ENCODE data around the gene CCNJ. TPM values are rescaled to one million over a fixed set of nuclear protein-coding genes. Genes with fewer than 3 reads are reported as not detected.

CCNJ gene
- total RNA-seq, 1 experiment from 2014 or later, result 15.2 TPM

DNA sequence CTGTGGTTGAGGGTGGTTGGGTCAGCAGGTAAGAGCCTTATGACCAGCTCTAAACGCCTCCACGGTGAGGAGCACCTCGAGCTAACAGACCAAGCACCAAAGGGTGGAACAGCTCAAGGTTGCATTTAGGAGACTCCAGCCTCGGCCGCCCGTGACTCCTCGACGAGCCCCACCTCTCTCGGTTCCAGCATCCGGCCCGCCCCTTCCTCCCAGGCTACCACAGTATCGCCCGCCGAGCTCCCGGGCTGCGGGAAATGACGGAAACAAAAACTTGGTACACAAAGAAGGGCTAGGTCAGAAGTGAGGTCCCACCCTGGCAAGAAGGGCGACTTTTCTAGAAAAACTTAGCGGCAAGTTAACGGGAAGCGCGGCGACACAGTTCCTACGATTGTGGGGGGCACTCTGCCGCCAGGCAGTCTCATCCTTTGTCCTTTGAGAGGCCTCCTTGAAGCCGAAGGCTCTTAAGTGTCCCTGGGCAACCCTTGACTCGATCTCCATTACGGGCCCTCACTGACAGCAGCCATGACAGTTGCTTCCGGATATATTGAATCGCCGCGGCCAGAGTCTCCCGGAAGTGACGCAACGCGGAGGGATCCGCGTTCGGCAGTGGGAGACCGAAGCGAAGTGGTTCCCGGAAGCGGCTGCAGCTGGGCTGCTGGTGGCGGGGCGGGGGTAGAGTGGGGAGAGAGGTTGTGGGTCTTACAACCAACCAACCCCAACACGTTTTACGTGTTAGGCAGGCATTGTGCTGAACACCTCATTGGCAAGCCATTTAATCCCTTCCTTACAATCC lies 46.5 kb downstream of the CCNJ start:
- DNase-seq (ENCODE audit: low read depth, low spot score), result peak; percentile 66

DNA sequence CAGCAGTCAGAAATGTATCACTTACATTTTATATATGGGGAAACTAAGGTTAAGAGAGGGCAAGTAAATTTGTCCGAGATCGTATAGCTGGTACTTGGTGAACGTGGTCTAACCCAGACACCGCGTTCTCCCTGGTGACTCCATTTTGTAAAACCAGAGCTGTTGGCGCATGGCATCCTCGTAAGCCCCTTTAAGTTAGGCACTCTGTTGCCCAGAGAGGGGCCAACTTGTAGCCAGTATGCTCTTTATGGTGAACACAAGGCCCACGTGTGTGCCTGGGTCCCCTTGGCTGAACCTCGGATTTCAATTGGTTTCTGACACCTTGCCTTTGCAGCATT lies 47.0 kb downstream of the CCNJ start:
- DNase-seq (ENCODE audit: low read depth, low spot score) (no peak), ATAC-seq (no peak)
- H3K36me3 ChIP-seq (ENCODE audit: control insufficient read depth, insufficient read depth, low read length), result no peaks in the 10 kb centered on the region
- BruUV-seq (replicated peaks), result no TSS peak
- H3K4me3 ChIP-seq (ENCODE audit: low read depth in 2 of 2, low read length in 2 of 2), result peak overlapping the region; percentile 70 to 92
- H3K27ac ChIP-seq (ENCODE audit: low read length), result peak overlapping the region; percentile 91
- TF ChIP-seq, protein P1, sequence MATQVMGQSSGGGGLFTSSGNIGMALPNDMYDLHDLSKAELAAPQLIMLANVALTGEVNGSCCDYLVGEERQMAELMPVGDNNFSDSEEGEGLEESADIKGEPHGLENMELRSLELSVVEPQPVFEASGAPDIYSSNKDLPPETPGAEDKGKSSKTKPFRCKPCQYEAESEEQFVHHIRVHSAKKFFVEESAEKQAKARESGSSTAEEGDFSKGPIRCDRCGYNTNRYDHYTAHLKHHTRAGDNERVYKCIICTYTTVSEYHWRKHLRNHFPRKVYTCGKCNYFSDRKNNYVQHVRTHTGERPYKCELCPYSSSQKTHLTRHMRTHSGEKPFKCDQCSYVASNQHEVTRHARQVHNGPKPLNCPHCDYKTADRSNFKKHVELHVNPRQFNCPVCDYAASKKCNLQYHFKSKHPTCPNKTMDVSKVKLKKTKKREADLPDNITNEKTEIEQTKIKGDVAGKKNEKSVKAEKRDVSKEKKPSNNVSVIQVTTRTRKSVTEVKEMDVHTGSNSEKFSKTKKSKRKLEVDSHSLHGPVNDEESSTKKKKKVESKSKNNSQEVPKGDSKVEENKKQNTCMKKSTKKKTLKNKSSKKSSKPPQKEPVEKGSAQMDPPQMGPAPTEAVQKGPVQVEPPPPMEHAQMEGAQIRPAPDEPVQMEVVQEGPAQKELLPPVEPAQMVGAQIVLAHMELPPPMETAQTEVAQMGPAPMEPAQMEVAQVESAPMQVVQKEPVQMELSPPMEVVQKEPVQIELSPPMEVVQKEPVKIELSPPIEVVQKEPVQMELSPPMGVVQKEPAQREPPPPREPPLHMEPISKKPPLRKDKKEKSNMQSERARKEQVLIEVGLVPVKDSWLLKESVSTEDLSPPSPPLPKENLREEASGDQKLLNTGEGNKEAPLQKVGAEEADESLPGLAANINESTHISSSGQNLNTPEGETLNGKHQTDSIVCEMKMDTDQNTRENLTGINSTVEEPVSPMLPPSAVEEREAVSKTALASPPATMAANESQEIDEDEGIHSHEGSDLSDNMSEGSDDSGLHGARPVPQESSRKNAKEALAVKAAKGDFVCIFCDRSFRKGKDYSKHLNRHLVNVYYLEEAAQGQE (IDR thresholded peaks at IDR 0.05; ENCODE audit: insufficient read depth in 1 of 2, low read depth in 2 of 2, low read length in 1 of 2), result no peak
- TF ChIP-seq, protein P2, sequence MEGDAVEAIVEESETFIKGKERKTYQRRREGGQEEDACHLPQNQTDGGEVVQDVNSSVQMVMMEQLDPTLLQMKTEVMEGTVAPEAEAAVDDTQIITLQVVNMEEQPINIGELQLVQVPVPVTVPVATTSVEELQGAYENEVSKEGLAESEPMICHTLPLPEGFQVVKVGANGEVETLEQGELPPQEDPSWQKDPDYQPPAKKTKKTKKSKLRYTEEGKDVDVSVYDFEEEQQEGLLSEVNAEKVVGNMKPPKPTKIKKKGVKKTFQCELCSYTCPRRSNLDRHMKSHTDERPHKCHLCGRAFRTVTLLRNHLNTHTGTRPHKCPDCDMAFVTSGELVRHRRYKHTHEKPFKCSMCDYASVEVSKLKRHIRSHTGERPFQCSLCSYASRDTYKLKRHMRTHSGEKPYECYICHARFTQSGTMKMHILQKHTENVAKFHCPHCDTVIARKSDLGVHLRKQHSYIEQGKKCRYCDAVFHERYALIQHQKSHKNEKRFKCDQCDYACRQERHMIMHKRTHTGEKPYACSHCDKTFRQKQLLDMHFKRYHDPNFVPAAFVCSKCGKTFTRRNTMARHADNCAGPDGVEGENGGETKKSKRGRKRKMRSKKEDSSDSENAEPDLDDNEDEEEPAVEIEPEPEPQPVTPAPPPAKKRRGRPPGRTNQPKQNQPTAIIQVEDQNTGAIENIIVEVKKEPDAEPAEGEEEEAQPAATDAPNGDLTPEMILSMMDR (IDR thresholded peaks at IDR 0.05), result no peak
- TF ChIP-seq SIN3A (IDR thresholded peaks at IDR 0.05; ENCODE audit: borderline replicate concordance, insufficient read depth, low read depth, low read length), result no peak
- TF ChIP-seq TCF7L2 (IDR thresholded peaks at IDR 0.05; ENCODE audit: low read depth, low read length), result no peak
- TF ChIP-seq POLR2AphosphoS5 (IDR thresholded peaks at IDR 0.05; ENCODE audit: low read depth, low read length), result no peak
- POLR2A ChIA-PET, result interaction anchor here (0.9 to 2.2 kb wide), 2 partner anchors 33 to 39 kb away, joined by 3 to 6 read pairs; partner anchors contain the start of gene ZNF518A
- H3K9me3 ChIP-seq (ENCODE audit: control insufficient read depth, insufficient read depth, low read depth, low read length), result peaks cover 8% of the 10 kb centered on the region
- peaks cover 19% of the 10 kb centered on the region for H3K27me3 ChIP-seq (ENCODE audit: control insufficient read depth, insufficient read depth, low read length)
- CTCF ChIA-PET, result no interaction called here
- intact Hi-C loops (cut with micrococcal nuclease; ENCODE audit: unreplicated experiment) (loop anchor here (1.0 kb wide), 1 partner anchor 40 kb away; the partner anchor contains the start of gene ZNF518A), in situ Hi-C loops (cut with HindIII; ENCODE audit: low pct_unique_long_range_greater_than_20kb, low sequenced_read_pairs) (no loop called here)
- H3K4me1 ChIP-seq (ENCODE audit: control insufficient read depth, insufficient read depth, low read length), result peaks cover 3% of the 10 kb centered on the region; the same call in 1 of the 2 replicates

More for the DNA sequence above, 46.5 kb downstream of the CCNJ start:
- POLR2A ChIA-PET, result interaction anchor here (0.6 to 2.2 kb wide), 4 partner anchors 27 to 56 kb away, joined by 3 to 6 read pairs (median 4); partner anchors contain the start of gene ZNF518A
- Histone ChIP-seq H3K27ac (ENCODE audit: low read length) (peak overlapping the region; percentile 91), H3K4me1 (ENCODE audit: control insufficient read depth, insufficient read depth, low read length) (peaks cover 3% of the 10 kb centered on the region; the same call in 1 of the 2 replicates), H3K27me3 (ENCODE audit: control insufficient read depth, insufficient read depth, low read length) (peaks cover 17% of the 10 kb centered on the region), H3K9me3 (ENCODE audit: control insufficient read depth, insufficient read depth, low read depth, low read length) (peaks cover 8% of the 10 kb centered on the region), H3K36me3 (ENCODE audit: control insufficient read depth, insufficient read depth, low read length) (no peaks in the 10 kb centered on the region), H3K4me3 (ENCODE audit: low read depth in 2 of 2, low read length in 2 of 2) (peak overlapping the region; percentile 70 to 92)
- CTCF ChIA-PET, result interaction anchor here (0.6 kb wide), 1 partner anchor 59 kb away, joined by 3 read pairs; no protein-coding TSS in a partner anchor
- TF ChIP-seq, protein P1 (IDR thresholded peaks at IDR 0.05; ENCODE audit: insufficient read depth in 1 of 2, low read depth in 2 of 2, low read length in 1 of 2), result no peak
- TF ChIP-seq SIN3A (IDR thresholded peaks at IDR 0.05; ENCODE audit: borderline replicate concordance, insufficient read depth, low read depth, low read length) (peak; percentile 96), POLR2AphosphoS5 (IDR thresholded peaks at IDR 0.05; ENCODE audit: low read depth, low read length) (peak; percentile 85), TCF7L2 (IDR thresholded peaks at IDR 0.05; ENCODE audit: low read depth, low read length) (peak; percentile 53)
- TF ChIP-seq, protein P2 (IDR thresholded peaks at IDR 0.05), result no peak
- intact Hi-C loops (cut with micrococcal nuclease; ENCODE audit: unreplicated experiment) (loop anchor here (1.0 kb wide), 1 partner anchor 40 kb away; the partner anchor contains the start of gene ZNF518A), in situ Hi-C loops (cut with HindIII; ENCODE audit: low pct_unique_long_range_greater_than_20kb, low sequenced_read_pairs) (no loop called here)
- ATAC-seq, result peak; percentile 98
- BruUV-seq (replicated peaks), result TSS peak; percentile 75

Data from Panc1 (cell line).